K562 (cell line): ENCODE data around the gene PRSS38. TPM values are rescaled to one million over a fixed set of nuclear protein-coding genes. Genes with fewer than 3 reads are reported as not detected.

ENCODE experiments used
- ATAC-seq: fragments of 200-7000 bp; cut with Tn5 transposase; 3 replicates; pipeline ENCODE4 v1.9.1; 2020; ENCODE audit warnings: moderate library complexity
- BruUV-seq: library from RNA; stranded (reverse); fragments of 400-500 nt; replicated peaks from 2 replicates; lab custom pipeline; 2021; lab: Mats Ljungman, UMichigan
- CTCF ChIA-PET: fragments of 300-600 bp; formaldehyde crosslinking; extraction: SDS; loops from one replicate; lab custom pipeline; 2021; ENCODE audit warnings: low intra/inter-chr PET ratio; lab: Yijun Ruan, JAX
- POLR2A ChIA-PET: fragments of 300-600, 350-650 bp; sonication (Branson Sonifier 250); formaldehyde crosslinking; extraction: SDS; loops from one replicate; lab custom pipeline; 2021; ENCODE audit warnings: antibody characterized with exemption, inconsistent platforms; lab: Yijun Ruan, JAX
- DNase-seq, 4 experiments: peaks; one replicate each; pipeline versions ENCODE4 v3.0.0 to v3.0.0-alpha.2; 2011 to 2018; ENCODE audit warnings: low spot score in 3 of 4, mixed read lengths in 3 of 4; ENCODE audit errors: extremely low read depth in 1 of 4
- FAIRE-seq: peaks from 2 replicates; lab custom pipeline; 2011; peaks lifted over from hg19 to GRCh38; lab: Jason Lieb, UNC
- H2AFZ ChIP-seq: 2 replicates; pipeline ENCODE4 v1.6.0; 2011; ENCODE audit warnings: low read depth, low read length, control low read depth, inconsistent platforms
- H3K27ac ChIP-seq: fragments of 200-600 bp; 3 replicates; pipeline ENCODE4 v1.8.0; 2011; ENCODE audit warnings: low read depth, mild to moderate bottlenecking, control low read depth, inconsistent platforms, low read length, moderate library complexity, mixed read lengths; ENCODE audit errors: extremely low read depth
- H3K27me3 ChIP-seq, 2 experiments: fragments of 300-600 bp in 1 of 2; 2 replicates in 1 of 2; 3 replicates in 1 of 2; pipeline versions ENCODE4 v1.6.0 to v1.8.0; 2011; ENCODE audit warnings: inconsistent platforms in 2 of 2, low read length in 2 of 2, mild to moderate bottlenecking in 1 of 2, mixed read lengths in 1 of 2, moderate library complexity in 1 of 2; ENCODE audit not compliant: control insufficient read depth in 2 of 2, insufficient read depth in 2 of 2
- H3K36me3 ChIP-seq: fragments of 300-600 bp; 3 replicates; pipeline ENCODE4 v1.8.0; 2011; ENCODE audit warnings: mild to moderate bottlenecking, low read length, inconsistent platforms; ENCODE audit not compliant: control insufficient read depth, insufficient read depth
- H3K4me1 ChIP-seq, 2 experiments: fragments of 200-600 bp in 1 of 2; replicated peaks in 1 of 2; 2 replicates in 1 of 2; 3 replicates in 1 of 2; pipeline versions ENCODE4 v1.5.1 to v1.8.0; 2011; ENCODE audit warnings: inconsistent platforms in 2 of 2, low read length in 2 of 2, mild to moderate bottlenecking in 1 of 2, mixed read lengths in 1 of 2, moderate library complexity in 1 of 2; ENCODE audit not compliant: control insufficient read depth in 2 of 2, insufficient read depth in 2 of 2
- H3K4me2 ChIP-seq: 2 replicates; pipeline ENCODE4 v1.6.1; 2011; ENCODE audit warnings: low read length, control low read depth, inconsistent platforms, mixed read lengths; ENCODE audit not compliant: insufficient read depth
- H3K4me3 ChIP-seq: fragments of 200-600 bp; sonication (generic), shearing (Covaris generic); 2 replicates; pipeline ENCODE4 v1.5.1; 2016; ENCODE audit warnings: control low read depth, inconsistent platforms
- H3K79me2 ChIP-seq: fragments of 200-600 bp; 3 replicates; pipeline ENCODE4 v1.8.0; 2011; ENCODE audit warnings: low read length, inconsistent platforms; ENCODE audit not compliant: control insufficient read depth, insufficient read depth
- H3K9ac ChIP-seq, 2 experiments: 2 replicates each; pipeline versions ENCODE4 v1.6.0 to v1.6.1; 2011; ENCODE audit warnings: low read depth in 2 of 2, low read length in 2 of 2, control low read depth in 1 of 2, inconsistent platforms in 1 of 2, mild to moderate bottlenecking in 1 of 2, mixed read lengths in 1 of 2; ENCODE audit not compliant: insufficient read depth in 1 of 2
- H3K9me1 ChIP-seq: one replicate; pipeline ENCODE4 v1.6.0; 2011; ENCODE audit warnings: inconsistent platforms, mild to moderate bottlenecking, low read length, moderate library complexity; ENCODE audit not compliant: control insufficient read depth, insufficient read depth
- H3K9me3 ChIP-seq: replicated peaks from 2 replicates; pipeline ENCODE4 v1.5.1; 2011; ENCODE audit warnings: low read depth, low read length, inconsistent platforms; ENCODE audit not compliant: control insufficient read depth, insufficient read depth
- H4K20me1 ChIP-seq: replicated peaks from 2 replicates; pipeline ENCODE4 v1.6.1; 2011; ENCODE audit warnings: low read length, inconsistent platforms, mixed read lengths; ENCODE audit not compliant: control insufficient read depth, insufficient read depth
- ADNP ChIP-seq: fragments of 200-800 bp; sonication (Bioruptor generic); IDR thresholded peaks from 2 replicates; pipeline ENCODE4 v1.6.1; 2016; ENCODE audit warnings: missing genetic modification characterization, missing compliant biosample characterization
- DEAF1 ChIP-seq: fragments of 450-650 bp; formaldehyde crosslinking; IDR thresholded peaks from 2 replicates; pipeline ENCODE4 v1.4.0; 2020; ENCODE audit warnings: mild to moderate bottlenecking, moderate library complexity
- TEAD4 ChIP-seq, 2 experiments: sonication (generic) in 1 of 2; formaldehyde crosslinking in 1 of 2; IDR thresholded peaks; 2 replicates each; pipeline versions ENCODE4 v1.6.1 to v1.8.0; 2012 to 2022; ENCODE audit warnings: borderline replicate concordance in 1 of 2, inconsistent platforms in 1 of 2, low read length in 1 of 2, mild to moderate bottlenecking in 1 of 2, missing genetic modification reagents in 1 of 2
- WGBS: fragments of 100-300 bp; shearing (Covaris generic); methylation state at CpG from one replicate; pipeline ENCODE4 v1.1.6; 2016; ENCODE audit warnings: low coverage, mixed read lengths; ENCODE audit not compliant: insufficient coverage; ENCODE audit errors: missing lambda C conversion rate; 5-methylcytosine and 5-hydroxymethylcytosine counted together
- in situ Hi-C: fragments of 300-500 bp; cut with MboI; formaldehyde crosslinking; loops from 4 replicates; pipeline ENCODE4 v1.15.0; 2018; ENCODE audit warnings: inconsistent platforms, mixed read lengths
- intact Hi-C: fragments of 100-400 bp; cut with micrococcal nuclease; formaldehyde crosslinking; loops from 2 replicates; pipeline ENCODE4 v1.14.2; 2022
- polyA plus RNA-seq, 8 experiments: library from polyadenylated mRNA; depleted of rRNA in 4 of 8; stranded (reverse) in 5 of 8; unstranded in 3 of 8; fragments of >200 nt; fragmentation: Nextera tagmentation in 2 of 8; fragmentation: Illumina TruSeq in 1 of 8; extraction: Ambion mirVana in 2 of 8; extraction: Trizol in 1 of 8; gene quantifications; 2 replicates each; pipeline versions ENCODE4 v1.2.1 to v1.2.3, GENCODE V29; 2011 to 2014; ENCODE audit warnings: inconsistent platforms in 1 of 8, missing spikeins in 1 of 8
- total RNA-seq, 7 experiments: library from RNA; depleted of rRNA in 6 of 7; stranded (reverse); fragments of >200 nt in 6 of 7; fragmentation: Illumina TruSeq in 2 of 7; extraction: Trizol in 2 of 7; gene quantifications; 2 replicates each; pipeline versions ENCODE4 v1.2.1 to v1.2.3, GENCODE V29; 2011 to 2021; ENCODE audit warnings: low replicate concordance in 1 of 7
- TF ChIP-seq, protein P1 (sequence below): fragments of 250-450 bp; sonication (Bioruptor Pico); IDR thresholded peaks from 2 replicates; pipeline ENCODE4 v1.4.0; 2020; ENCODE audit warnings: borderline replicate concordance

The PRSS38 gene
- total and polyA plus RNA-seq, 9 of the 15 experiments (the other 6 are each of a cell fraction or from before 2014, with no cell fraction given) = 0.09 to 0.14 TPM; not detected in 7

DNA sequence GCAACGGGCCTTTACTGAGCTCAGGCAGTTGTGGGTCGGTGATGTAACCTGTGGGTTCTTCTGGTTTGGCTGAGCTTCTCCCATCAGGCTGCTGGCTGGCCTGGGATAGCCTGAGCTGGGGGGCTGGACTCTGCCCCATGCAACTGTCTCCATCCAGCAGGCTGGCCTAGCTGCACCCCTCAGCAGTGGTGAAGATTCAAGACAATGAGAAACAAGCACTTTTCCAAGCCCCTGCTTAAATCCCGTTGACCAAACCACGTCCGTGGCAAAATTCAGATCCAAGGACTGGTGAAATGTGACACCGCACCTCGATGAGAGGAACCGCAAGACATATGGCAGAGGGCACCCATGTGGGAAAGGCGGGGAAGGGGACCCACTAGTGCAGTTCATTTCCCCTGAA, 25.6 kb downstream of the PRSS38 start (continued):
- no peak for TF ChIP-seq DEAF1 (CRISPR knock-in tag)
- TF ChIP-seq, protein P1, sequence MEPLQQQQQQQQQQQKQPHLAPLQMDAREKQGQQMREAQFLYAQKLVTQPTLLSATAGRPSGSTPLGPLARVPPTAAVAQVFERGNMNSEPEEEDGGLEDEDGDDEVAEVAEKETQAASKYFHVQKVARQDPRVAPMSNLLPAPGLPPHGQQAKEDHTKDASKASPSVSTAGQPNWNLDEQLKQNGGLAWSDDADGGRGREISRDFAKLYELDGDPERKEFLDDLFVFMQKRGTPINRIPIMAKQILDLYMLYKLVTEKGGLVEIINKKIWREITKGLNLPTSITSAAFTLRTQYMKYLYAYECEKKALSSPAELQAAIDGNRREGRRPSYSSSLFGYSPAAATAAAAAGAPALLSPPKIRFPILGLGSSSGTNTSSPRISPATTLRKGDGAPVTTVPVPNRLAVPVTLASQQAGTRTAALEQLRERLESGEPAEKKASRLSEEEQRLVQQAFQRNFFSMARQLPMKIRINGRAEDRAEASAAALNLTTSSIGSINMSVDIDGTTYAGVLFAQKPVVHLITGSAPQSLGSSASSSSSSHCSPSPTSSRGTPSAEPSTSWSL (CRISPR knock-in tag) = no peak

DNA sequence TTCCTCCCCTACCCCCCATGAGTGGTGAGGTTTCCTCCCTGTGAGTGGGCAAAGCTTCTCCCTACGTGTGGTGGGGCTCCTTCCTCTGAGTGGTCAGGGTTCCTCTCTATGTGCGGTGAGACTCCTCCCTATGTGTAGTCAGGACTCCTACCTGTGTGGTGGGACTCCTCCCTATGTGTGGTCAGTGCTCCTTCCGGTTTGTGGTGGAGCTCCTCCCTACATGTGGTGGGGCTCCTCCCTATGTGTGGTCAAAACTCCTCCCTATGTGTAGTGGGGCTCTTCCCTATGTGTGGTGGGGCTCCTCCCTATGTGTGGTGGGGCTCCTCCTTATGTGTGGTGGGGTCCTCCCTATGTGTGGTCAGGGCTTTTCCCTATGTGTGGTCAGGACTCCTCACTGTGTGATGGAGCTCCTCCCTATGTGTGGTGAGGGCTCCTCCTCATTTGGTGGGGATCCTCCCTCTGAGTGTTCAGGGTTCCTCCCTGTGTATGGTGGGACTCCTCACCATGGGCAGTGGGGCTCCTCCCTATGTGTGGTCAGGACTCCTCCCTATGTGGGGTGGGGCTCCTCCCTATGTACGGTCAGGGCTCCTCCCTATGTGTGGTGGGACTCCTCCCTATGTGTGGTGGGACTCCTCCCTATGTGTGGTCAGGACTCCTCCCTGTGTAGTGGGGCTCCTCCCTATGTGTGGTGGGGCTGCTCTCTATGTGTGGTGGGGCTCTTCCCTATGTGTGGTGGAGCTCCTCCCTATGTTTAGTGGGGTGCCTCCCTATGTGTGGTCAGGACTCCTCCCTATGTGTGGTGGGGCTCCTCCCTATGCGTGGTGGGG, 29.1 kb downstream of the PRSS38 start:
- Histone ChIP-seq H4K20me1 (no peaks in the 10 kb centered on the region), H3K4me3 (no peak overlapping the region), H3K27ac (no peak overlapping the region), H2AFZ (no peak overlapping the region; the same call in 1 of the 2 replicates), H3K9ac (no peak overlapping the region), H3K36me3 (no peaks in the 10 kb centered on the region), H3K79me2 (no peaks in the 10 kb centered on the region), H3K9me3 (no peaks in the 10 kb centered on the region), H3K27me3 (0 out of 5 replicates have a peak, but pooled peaks cover 2 to 6% of the 10 kb centered on the region in 2 experiments), H3K9me1 (no peaks in the 10 kb centered on the region), H3K4me1 (peaks cover 13 to 20% of the 10 kb centered on the region in 2 experiments), H3K4me2 (no peak overlapping the region)
- intact Hi-C loops (no loop called here), in situ Hi-C loops (no loop called here)
- DNase-seq = no peak
- ChIA-PET CTCF (no interaction called here), POLR2A (no interaction called here)
- no peak for TF ChIP-seq ADNP (tag)
- TF ChIP-seq TEAD4 (IDR thresholded peaks at IDR 0.05; ENCODE audit: low read length) = no peak
- 0 out of 2 replicates have a peak, but pooled peaks have one; percentile 18 for TF ChIP-seq TEAD4 (CRISPR knock-in tag; IDR thresholded peaks at IDR 0.05; ENCODE audit: borderline replicate concordance)
- BruUV-seq = no TSS peak
- no peak for FAIRE-seq
- ATAC-seq = no peak
- 12% methylated on average over 5 of the region's 5 CpGs for WGBS
